Pericardium fibroblast (primary cell): Measurements from ENCODE around the gene LSM2. TPM values are rescaled to one million over a fixed set of nuclear protein-coding genes. Genes with fewer than 3 reads are reported as not detected.

Experiments
- total RNA-seq: library from RNA; depleted of rRNA; stranded (reverse); fragments of >200 nt; gene quantifications from 2 replicates; pipeline ENCODE4 v1.2.3, GENCODE V29; 2015

Gene LSM2
- total RNA-seq: 40.0 and 71.4 TPM in 2 replicates

DNA sequence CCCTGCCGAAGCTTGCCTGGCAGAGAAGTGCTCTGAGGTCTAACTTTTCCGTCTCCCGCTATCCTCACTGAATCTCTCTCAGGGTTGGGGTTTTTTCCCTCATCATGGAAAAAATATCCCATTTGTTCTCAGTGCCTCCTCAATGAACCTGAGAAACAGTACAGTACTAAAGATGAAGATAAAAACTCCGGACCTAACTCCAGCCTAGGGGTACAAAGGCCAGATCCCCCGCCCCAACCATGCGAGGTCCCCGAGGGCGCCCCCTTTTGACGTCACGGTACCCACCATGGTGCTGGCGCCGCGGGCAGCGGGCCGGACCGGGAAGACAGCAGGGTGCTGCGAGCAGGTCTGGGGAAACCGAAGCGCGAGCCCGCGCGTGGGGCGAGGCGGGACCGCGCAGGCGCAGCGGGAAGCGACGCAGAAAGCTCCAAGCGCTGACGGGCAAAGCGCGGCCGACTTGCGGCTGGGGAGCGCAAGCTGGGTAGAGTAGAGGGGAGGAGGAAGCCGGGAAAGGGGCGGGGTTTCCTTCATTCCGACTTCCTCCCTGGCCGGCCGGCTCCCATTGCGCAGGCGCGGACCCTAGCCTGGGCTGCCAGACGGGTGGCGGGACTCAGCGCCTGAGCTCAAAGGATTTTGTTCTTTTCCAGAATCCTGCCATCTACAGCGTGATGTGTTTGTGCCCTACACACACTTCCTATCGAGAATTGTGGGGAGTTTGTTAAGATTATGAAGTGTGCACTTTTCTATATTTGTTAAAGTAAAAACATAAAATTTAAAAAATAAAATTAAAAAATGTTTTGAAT, at the start of gene LSM2:
Gene LSM2, minus strand, starts transcription at position 497 of the 803 bp plus-strand sequence. Its CDS starts 209 bp downstream, at position 288.

DNA sequence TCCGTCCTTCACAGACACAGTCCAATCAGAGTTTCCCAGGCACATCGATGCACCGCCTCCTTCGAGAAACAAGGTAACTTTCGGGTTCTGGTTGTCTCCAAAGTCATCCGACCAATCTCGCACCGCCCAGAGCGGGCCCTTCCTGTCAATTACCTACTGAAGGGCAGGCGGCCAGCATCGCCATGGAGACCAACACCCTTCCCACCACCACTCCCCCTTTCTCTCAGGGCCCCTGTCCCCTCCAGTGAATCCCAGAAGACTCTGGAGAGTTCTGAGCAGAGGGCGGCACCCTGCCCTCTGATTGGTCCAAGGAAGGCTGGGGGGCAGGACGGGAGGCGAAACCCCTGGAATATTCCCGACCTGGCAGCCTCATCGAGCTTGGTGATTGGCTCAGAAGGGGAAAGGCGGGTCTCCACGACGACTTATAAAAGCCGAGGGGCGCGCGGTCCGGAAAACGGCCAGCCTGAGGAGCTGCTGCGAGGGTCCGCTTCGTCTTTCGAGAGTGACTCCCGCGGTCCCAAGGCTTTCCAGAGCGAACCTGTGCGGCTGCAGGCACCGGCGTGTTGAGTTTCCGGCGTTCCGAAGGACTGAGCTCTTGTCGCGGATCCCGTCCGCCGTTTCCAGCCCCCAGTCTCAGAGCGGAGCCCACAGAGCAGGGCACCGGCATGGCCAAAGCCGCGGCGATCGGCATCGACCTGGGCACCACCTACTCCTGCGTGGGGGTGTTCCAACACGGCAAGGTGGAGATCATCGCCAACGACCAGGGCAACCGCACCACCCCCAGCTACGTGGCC, 20.7 kb upstream of the LSM2 start, which contains the start of gene HSPA1B:
Gene HSPA1B, plus strand, starts transcription at position 453 of the 794 bp plus-strand sequence. Its CDS starts 213 bp downstream, at position 666.

DNA sequence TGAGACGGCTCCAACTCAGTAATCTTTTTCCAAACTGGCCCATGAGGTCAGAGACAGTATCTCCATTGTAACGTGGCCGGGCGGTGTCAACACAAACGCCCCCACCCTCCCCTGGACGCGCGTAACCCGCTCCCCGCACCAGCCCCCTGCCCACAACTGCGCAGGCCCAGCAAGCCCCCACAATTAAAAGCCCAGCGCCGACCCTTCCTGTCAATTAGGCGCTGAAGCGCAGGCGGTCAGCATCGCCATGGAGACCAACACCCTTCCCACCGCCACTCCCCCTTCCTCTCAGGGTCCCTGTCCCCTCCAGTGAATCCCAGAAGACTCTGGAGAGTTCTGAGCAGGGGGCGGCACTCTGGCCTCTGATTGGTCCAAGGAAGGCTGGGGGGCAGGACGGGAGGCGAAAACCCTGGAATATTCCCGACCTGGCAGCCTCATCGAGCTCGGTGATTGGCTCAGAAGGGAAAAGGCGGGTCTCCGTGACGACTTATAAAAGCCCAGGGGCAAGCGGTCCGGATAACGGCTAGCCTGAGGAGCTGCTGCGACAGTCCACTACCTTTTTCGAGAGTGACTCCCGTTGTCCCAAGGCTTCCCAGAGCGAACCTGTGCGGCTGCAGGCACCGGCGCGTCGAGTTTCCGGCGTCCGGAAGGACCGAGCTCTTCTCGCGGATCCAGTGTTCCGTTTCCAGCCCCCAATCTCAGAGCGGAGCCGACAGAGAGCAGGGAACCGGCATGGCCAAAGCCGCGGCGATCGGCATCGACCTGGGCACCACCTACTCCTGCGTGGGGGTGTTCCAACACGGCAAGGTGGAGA, 8.5 kb upstream of the LSM2 start, which contains the start of the genes HSPA1A and HSPA1L:
Gene HSPA1A, plus strand, starts transcription at position 519 of the 814 bp plus-strand sequence. Its CDS starts 214 bp downstream, at position 733.
Gene HSPA1L, minus strand, starts transcription at position 259 of the 814 bp plus-strand sequence. CDS start 3,311 bp downstream, outside the sequence.

DNA sequence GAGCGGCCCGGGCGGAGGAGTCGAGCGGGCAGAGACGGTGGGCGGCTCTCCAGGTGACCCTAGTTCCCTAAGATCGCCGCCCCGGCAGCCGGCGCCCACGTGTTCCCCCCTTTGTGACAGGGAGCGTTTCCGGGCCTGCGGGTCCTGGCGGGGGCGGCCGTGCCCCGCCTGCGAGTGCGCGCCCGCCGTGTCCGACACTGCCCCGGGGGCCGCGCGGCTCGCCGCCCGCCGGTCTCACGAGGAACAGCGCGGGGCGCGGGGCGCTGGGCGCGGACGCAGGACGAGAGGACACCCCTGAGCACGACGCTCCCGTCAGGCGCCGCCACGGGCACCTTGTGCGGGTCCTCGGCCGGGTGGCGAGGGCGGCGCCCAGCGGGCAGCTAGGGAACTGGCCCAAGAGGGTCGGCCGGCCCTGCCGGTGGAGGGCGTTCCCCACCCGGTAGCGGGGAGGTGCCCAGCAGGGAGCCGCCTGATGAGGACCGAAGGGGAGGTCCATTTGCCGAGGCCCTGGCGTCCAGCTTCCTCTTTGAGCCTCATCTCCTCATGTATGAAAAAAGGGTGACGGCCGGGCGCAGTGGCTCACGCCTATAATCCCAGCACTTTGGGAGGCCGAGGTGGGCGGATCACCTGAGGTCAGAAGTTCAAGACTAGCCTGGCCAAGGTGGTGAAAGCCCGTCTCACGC, 11.0 kb downstream of the LSM2 start, which contains the start of gene VARS1:
Gene VARS1, minus strand, starts transcription at position 137 of the 683 bp plus-strand sequence. CDS start 535 bp downstream, outside the sequence.

DNA sequence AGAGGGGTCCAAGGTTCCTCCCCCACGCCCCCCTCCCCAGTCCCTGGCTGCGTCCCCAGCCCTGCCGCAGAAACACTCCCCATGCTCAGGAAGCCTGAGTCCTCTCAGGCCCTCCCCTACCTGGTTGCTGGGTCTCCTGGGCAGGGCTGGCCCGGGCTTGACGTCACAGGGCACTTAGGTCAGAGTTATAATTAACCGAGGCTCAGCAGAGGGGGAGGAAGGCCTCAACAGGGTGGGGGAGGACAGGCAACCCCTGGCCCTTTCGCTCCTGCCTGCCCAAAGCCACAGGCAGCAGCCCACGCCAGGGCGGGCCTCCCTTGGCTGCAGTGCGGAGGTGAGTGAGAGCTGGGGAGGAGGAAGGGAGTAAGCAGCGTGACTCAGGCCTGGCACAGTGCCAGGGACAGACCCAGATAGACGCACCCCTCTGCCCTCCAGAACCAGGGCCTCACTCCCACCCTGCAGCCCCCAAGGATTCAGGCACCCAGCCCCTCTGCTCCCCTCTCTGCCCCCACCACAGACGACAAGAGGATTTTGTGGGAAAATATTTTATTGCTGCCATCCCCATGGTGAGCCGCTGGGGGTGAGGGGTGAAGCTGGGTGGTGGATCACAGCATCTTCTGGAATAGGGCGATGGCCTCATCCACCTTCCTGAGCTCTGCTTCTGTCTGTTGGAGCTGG, 29.6 kb downstream of the LSM2 start, which contains the start of gene VWA7:
Gene VWA7, minus strand, starts transcription at position 340 of the 678 bp plus-strand sequence. CDS start 549 bp downstream, outside the sequence.

DNA sequence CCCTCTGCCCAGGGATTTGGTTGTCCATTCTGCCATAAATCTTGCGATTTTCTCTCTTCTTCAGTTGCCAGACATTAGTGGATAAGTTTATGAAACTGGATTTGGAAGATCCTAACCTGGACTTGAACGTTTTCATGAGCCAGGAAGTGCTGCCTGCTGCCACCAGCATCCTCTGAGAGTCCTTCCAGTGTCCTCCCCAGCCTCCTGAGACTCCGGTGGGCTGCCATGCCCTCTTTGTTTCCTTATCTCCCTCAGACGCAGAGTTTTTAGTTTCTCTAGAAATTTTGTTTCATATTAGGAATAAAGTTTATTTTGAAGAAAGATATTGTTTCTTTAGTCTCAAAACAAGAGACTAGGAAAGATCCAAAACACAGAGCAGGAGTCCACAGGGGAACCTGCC, 44.4 kb downstream of the LSM2 start, which contains the start of gene SAPCD1:
Gene SAPCD1, plus strand, starts transcription at position 301 of the 400 bp plus-strand sequence. CDS start 399 bp downstream, outside the sequence.

Other genes with a start within 250 kb of the LSM2 start
- not detected in 2 replicates for gene LTA, start 234.7 kb downstream of the LSM2 start, total RNA-seq
- gene TNF, start 231.4 kb downstream of the LSM2 start, total RNA-seq: not detected in 2 replicates
- gene LTB, start 224.5 kb downstream of the LSM2 start, total RNA-seq: 0.17 TPM in 1 of 2 replicates, not detected in the other
- gene LST1, start 220.7 kb downstream of the LSM2 start, total RNA-seq: not detected in 2 replicates
- not detected in 2 replicates for gene NCR3, start 214.0 kb downstream of the LSM2 start, total RNA-seq
- 1.4 TPM in 1 of 2 replicates, not detected in the other for gene AIF1, start 191.7 kb downstream of the LSM2 start, total RNA-seq
- 71.2 and 71.5 TPM in 2 replicates for gene PRRC2A, start 186.3 kb downstream of the LSM2 start, total RNA-seq
- 164 and 183 TPM in 2 replicates for gene BAG6, start 154.3 kb downstream of the LSM2 start, total RNA-seq
- gene APOM, start 151.1 kb downstream of the LSM2 start, total RNA-seq: 0.51 and 3.2 TPM in 2 replicates
- gene C6orf47, start 146.2 kb downstream of the LSM2 start, total RNA-seq: 14.3 and 14.8 TPM in 2 replicates
- gene GPANK1, start 142.0 kb downstream of the LSM2 start, total RNA-seq: 13.4 and 15.3 TPM in 2 replicates
- 205 and 210 TPM in 2 replicates for gene CSNK2B, start 140.9 kb downstream of the LSM2 start, total RNA-seq
- 1.0 and 1.2 TPM in 2 replicates for gene LY6G5B, start 137.0 kb downstream of the LSM2 start, total RNA-seq
- gene LY6G5C, start 125.9 kb downstream of the LSM2 start, total RNA-seq: 0.43 TPM in 1 of 2 replicates, not detected in the other
- gene ABHD16A, start 103.6 kb downstream of the LSM2 start, total RNA-seq: 25.7 and 29.2 TPM in 2 replicates
- not detected in 2 replicates for gene LY6G6F, start 100.1 kb downstream of the LSM2 start, total RNA-seq
- not detected in 2 replicates for gene LY6G6D, start 91.6 kb downstream of the LSM2 start, total RNA-seq
- not detected in 2 replicates for gene LY6G6C, start 85.2 kb downstream of the LSM2 start, total RNA-seq
- gene MPIG6B, start 83.6 kb downstream of the LSM2 start, total RNA-seq: not detected in 2 replicates
- gene DDAH2, start 77.7 kb downstream of the LSM2 start, total RNA-seq: 70.2 and 88.5 TPM in 2 replicates
- gene CLIC1, start 70.4 kb downstream of the LSM2 start, total RNA-seq: 266 and 364 TPM in 2 replicates
- 4.2 and 4.7 TPM in 2 replicates for gene MSH5, start 67.0 kb downstream of the LSM2 start, total RNA-seq
- gene SAPCD1, start 44.3 kb downstream of the LSM2 start, total RNA-seq: 1.2 and 2.8 TPM in 2 replicates
- not detected in 2 replicates for gene VWA7, start 29.6 kb downstream of the LSM2 start, total RNA-seq
- 44.9 and 47.3 TPM in 2 replicates for gene VARS1, start 11.2 kb downstream of the LSM2 start, total RNA-seq
- gene HSPA1L, start 8.3 kb upstream of the LSM2 start, total RNA-seq: 0.12 and 0.34 TPM in 2 replicates
- gene HSPA1A, start 8.6 kb upstream of the LSM2 start, total RNA-seq: 62.6 and 74.3 TPM in 2 replicates
- 94.5 and 110 TPM in 2 replicates for gene HSPA1B, start 20.8 kb upstream of the LSM2 start, total RNA-seq
- gene NEU1, start 55.9 kb upstream of the LSM2 start, total RNA-seq: 55.6 and 65.6 TPM in 2 replicates
- gene SLC44A4, start 72.0 kb upstream of the LSM2 start, total RNA-seq: 0.51 TPM in 1 of 2 replicates, not detected in the other
- gene EHMT2, start 90.7 kb upstream of the LSM2 start, total RNA-seq: 32.1 and 55.8 TPM in 2 replicates
- gene ZBTB12, start 95.1 kb upstream of the LSM2 start, total RNA-seq: 2.6 and 4.9 TPM in 2 replicates
- gene C2, start 120.8 kb upstream of the LSM2 start, total RNA-seq: 1.2 and 9.6 TPM in 2 replicates
- 11.4 and 11.6 TPM in 2 replicates for gene CFB, start 139.1 kb upstream of the LSM2 start, total RNA-seq
- 73.6 and 83.6 TPM in 2 replicates for gene NELFE, start 152.0 kb upstream of the LSM2 start, total RNA-seq
- 34.1 and 37.6 TPM in 2 replicates for gene SKIC2, start 152.2 kb upstream of the LSM2 start, total RNA-seq
- gene DXO, start 165.2 kb upstream of the LSM2 start, total RNA-seq: 13.5 and 15.4 TPM in 2 replicates
- gene C4A, start 175.1 kb upstream of the LSM2 start, total RNA-seq: 6.9 and 30.7 TPM in 2 replicates
- gene C4B, start 207.8 kb upstream of the LSM2 start, total RNA-seq: 14.6 and 48.8 TPM in 2 replicates
- gene CYP21A2, start 231.4 kb upstream of the LSM2 start, total RNA-seq: 0.23 and 1.3 TPM in 2 replicates